ENCODE data around the gene TMEM132E. TPM values are rescaled to one million over a fixed set of nuclear protein-coding genes. Genes with fewer than 3 reads are reported as not detected.

Gene TMEM132E
- total and polyA plus RNA-seq, 10 of the 15 experiments (the other 5 are each of a cell fraction or from before 2014, with no cell fraction given), result not detected

- TF ChIP-seq IRF4 (IDR thresholded peaks at IDR 0.05; ENCODE audit: low read depth, low read length), result no peak
- no peak for TF ChIP-seq LARP7 (IDR thresholded peaks at IDR 0.05)
- TF ChIP-seq HDAC2 (IDR thresholded peaks at IDR 0.05), result no peak
- no peak for TF ChIP-seq ZNF217 (IDR thresholded peaks at IDR 0.05)
These were observed 62.0 kb downstream of the TMEM132E start (continued) for GRCh38 chr17:34641368-34641767.

- peaks cover 3% of the 10 kb centered on the region in 2 experiments; a peak in 2 of 4 replicates for H3K27me3 ChIP-seq (replicated peaks in 1 of 2; ENCODE audit: control insufficient read depth in 2 of 2, insufficient read depth in 2 of 2, low read length in 1 of 2)
- H2AFZ ChIP-seq (ENCODE audit: control insufficient read depth, low read depth, low read length), result no peak overlapping the region
- RAD21 ChIA-PET (ENCODE audit: unreplicated experiment), result no interaction called here
- TF ChIP-seq LARP7 (IDR thresholded peaks at IDR 0.05) (no peak), HSF1 (IDR thresholded peaks at IDR 0.05; ENCODE audit: low read depth, low read length) (no peak), STAT3 (IDR thresholded peaks at IDR 0.05; ENCODE audit: low read depth, low read length) (no peak), TCF7 (IDR thresholded peaks at IDR 0.05; ENCODE audit: borderline replicate concordance) (no peak), ZNF622 (IDR thresholded peaks at IDR 0.05) (no peak), POU2F2 (IDR thresholded peaks at IDR 0.05; ENCODE audit: borderline replicate concordance, low read depth, low read length) (no peak), CHD2 (IDR thresholded peaks at IDR 0.05; ENCODE audit: borderline replicate concordance, low read depth, low read length) (no peak), RCOR1 (conservative IDR thresholded peaks at IDR 0.05; ENCODE audit: low read depth, low read length) (no peak), CHD1 (IDR thresholded peaks at IDR 0.05; ENCODE audit: low read depth, low read length) (no peak), TCF3 (IDR thresholded peaks at IDR 0.05; ENCODE audit: borderline replicate concordance, insufficient read depth, low read depth, low read length) (no peak), TCF12 (IDR thresholded peaks at IDR 0.05; ENCODE audit: low read depth, low read length) (no peak), ELK1 (IDR thresholded peaks at IDR 0.05; ENCODE audit: low read depth, low read length) (no peak)
- TF ChIP-seq, protein P1, sequence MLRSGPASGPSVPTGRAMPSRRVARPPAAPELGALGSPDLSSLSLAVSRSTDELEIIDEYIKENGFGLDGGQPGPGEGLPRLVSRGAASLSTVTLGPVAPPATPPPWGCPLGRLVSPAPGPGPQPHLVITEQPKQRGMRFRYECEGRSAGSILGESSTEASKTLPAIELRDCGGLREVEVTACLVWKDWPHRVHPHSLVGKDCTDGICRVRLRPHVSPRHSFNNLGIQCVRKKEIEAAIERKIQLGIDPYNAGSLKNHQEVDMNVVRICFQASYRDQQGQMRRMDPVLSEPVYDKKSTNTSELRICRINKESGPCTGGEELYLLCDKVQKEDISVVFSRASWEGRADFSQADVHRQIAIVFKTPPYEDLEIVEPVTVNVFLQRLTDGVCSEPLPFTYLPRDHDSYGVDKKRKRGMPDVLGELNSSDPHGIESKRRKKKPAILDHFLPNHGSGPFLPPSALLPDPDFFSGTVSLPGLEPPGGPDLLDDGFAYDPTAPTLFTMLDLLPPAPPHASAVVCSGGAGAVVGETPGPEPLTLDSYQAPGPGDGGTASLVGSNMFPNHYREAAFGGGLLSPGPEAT (IDR thresholded peaks at IDR 0.05; ENCODE audit: low read depth), result no peak
- TF ChIP-seq, protein P2, sequence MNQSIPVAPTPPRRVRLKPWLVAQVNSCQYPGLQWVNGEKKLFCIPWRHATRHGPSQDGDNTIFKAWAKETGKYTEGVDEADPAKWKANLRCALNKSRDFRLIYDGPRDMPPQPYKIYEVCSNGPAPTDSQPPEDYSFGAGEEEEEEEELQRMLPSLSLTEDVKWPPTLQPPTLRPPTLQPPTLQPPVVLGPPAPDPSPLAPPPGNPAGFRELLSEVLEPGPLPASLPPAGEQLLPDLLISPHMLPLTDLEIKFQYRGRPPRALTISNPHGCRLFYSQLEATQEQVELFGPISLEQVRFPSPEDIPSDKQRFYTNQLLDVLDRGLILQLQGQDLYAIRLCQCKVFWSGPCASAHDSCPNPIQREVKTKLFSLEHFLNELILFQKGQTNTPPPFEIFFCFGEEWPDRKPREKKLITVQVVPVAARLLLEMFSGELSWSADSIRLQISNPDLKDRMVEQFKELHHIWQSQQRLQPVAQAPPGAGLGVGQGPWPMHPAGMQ (IDR thresholded peaks at IDR 0.05; ENCODE audit: borderline replicate concordance), result no peak
- TF ChIP-seq, protein P3, sequence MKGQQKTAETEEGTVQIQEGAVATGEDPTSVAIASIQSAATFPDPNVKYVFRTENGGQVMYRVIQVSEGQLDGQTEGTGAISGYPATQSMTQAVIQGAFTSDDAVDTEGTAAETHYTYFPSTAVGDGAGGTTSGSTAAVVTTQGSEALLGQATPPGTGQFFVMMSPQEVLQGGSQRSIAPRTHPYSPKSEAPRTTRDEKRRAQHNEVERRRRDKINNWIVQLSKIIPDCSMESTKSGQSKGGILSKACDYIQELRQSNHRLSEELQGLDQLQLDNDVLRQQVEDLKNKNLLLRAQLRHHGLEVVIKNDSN (IDR thresholded peaks at IDR 0.05; ENCODE audit: borderline replicate concordance, extremely low read length, insufficient read depth, low read depth, low read length), result no peak
These were observed 65.7 kb downstream of the TMEM132E start for GRCh38 chr17:34644941-34645550.

More at GRCh38 chr17:34644941-34645550, 65.7 kb downstream of the TMEM132E start:
- in situ Hi-C loops (cut with MboI) (no loop called here), intact Hi-C loops (cut with micrococcal nuclease; ENCODE audit: unreplicated experiment) (no loop called here)
- H3K27ac ChIP-seq (ENCODE audit: control insufficient read depth, insufficient read depth), result no peak overlapping the region
- H3K4me3 ChIP-seq, result no peak overlapping the region
- no peaks in the 10 kb centered on the region for H4K20me1 ChIP-seq (ENCODE audit: control insufficient read depth, insufficient read depth)
- FAIRE-seq (no peak), ATAC-seq (no peak), DNase-seq (ENCODE audit: low read depth, low spot score) (no peak)
- no peak overlapping the region for H3K4me2 ChIP-seq (ENCODE audit: control insufficient read depth, insufficient read depth)
- no peaks in the 10 kb centered on the region for H3K4me1 ChIP-seq (ENCODE audit: control insufficient read depth, insufficient read depth, low read length)
- H3K9ac ChIP-seq (ENCODE audit: control insufficient read depth, insufficient read depth, low read length), result no peak overlapping the region
- ChIA-PET SMC1A (ENCODE audit: uncharacterized antibody, unreplicated experiment) (no interaction called here), POLR2A (no interaction called here), CTCF (no interaction called here)
- H3K36me3 ChIP-seq (ENCODE audit: control insufficient read depth in 2 of 2, insufficient read depth in 2 of 2, low read length in 1 of 2), result no peaks in the 10 kb centered on the region
- 0% methylated on average over 3 of the region's 3 CpGs for WGBS (ENCODE audit: insufficient coverage, insufficient replicate concordance, low lambda C conversion rate, missing lambda C conversion rate)
- no TSS peak for BruUV-seq (replicated peaks)
- no peaks in the 10 kb centered on the region for H3K79me2 ChIP-seq (ENCODE audit: control insufficient read depth, insufficient read depth, low read length)
- H3K9me3 ChIP-seq (replicated peaks; ENCODE audit: control insufficient read depth, insufficient read depth, low read length), result no peaks in the 10 kb centered on the region

Data from GM12878 (cell line).